Activated B cell treated with CpG ODN at 0.5 μM for 24 hours (primary cell): ENCODE results near the gene CEBPB. TPM values are rescaled to one million over a fixed set of nuclear protein-coding genes. Genes with fewer than 3 reads are reported as not detected.

ENCODE experiments used
- ATAC-seq: fragments of 200-7000 bp; cut with Tn5 transposase; one replicate; pipeline ENCODE4 v1.10.0; 2021; ENCODE audit warnings: low read depth, mild to moderate bottlenecking, moderate library complexity
- CTCF ChIA-PET: fragments of 350-600 bp; sonication (Branson Sonifier 250); formaldehyde crosslinking; loops from one replicate; lab custom pipeline; 2021; ENCODE audit warnings: antibody characterized with exemption; lab: Charles Lee
- POLR2A ChIA-PET: fragments of 350-600 bp; sonication (Branson Sonifier 250); formaldehyde crosslinking; loops from one replicate; lab custom pipeline; 2021; ENCODE audit warnings: antibody characterized with exemption; lab: Charles Lee
- DNase-seq: peaks from one replicate; pipeline ENCODE4 v3.0.0; 2022
- H3K27ac Mint-ChIP-seq: one replicate; pipeline ENCODE4 v1.8.0; 2020; ENCODE audit warnings: mixed read lengths
- H3K27me3 Mint-ChIP-seq: one replicate; pipeline ENCODE4 v1.8.0; 2021; ENCODE audit warnings: mixed read lengths
- H3K36me3 Mint-ChIP-seq: one replicate; pipeline ENCODE4 v1.8.0; 2021; ENCODE audit warnings: low read depth, mixed read lengths
- H3K4me1 Mint-ChIP-seq: one replicate; pipeline ENCODE4 v1.8.0; 2021; ENCODE audit warnings: mixed read lengths
- H3K4me3 Mint-ChIP-seq: one replicate; pipeline ENCODE4 v1.8.0; 2020; ENCODE audit warnings: mild to moderate bottlenecking, mixed read lengths
- H3K9me3 Mint-ChIP-seq: one replicate; pipeline ENCODE4 v1.8.0; 2020; ENCODE audit warnings: mixed read lengths
- CTCF ChIP-seq: fragments of 200-600 bp; IDR thresholded peaks from one replicate; pipeline ENCODE4 v1.8.0; 2022; ENCODE audit warnings: antibody characterized with exemption, mild to moderate bottlenecking
- intact Hi-C: fragments of 100-400 bp; cut with micrococcal nuclease; formaldehyde crosslinking; loops from one replicate; pipeline ENCODE4 v1.15.1; 2024
- total RNA-seq: library from RNA; stranded (reverse); gene quantifications from 2 replicates; pipeline ENCODE4 v1.2.3, GENCODE V29; 2022

CEBPB gene
- total RNA-seq, 1 donor from 2014 or later, result 23.5 TPM

GRCh38 chr20:50192364-50193198 lies 2.0 kb downstream of the CEBPB start:
- Mint-ChIP-seq H3K9me3 (no peaks in the 10 kb centered on the region), H3K27me3 (no peaks in the 10 kb centered on the region), H3K36me3 (peaks cover 25% of the 10 kb centered on the region), H3K27ac (peak overlapping the region; percentile 97), H3K4me1 (peaks cover 27% of the 10 kb centered on the region), H3K4me3 (peak overlapping the region; percentile 92)
- no peak for TF ChIP-seq CTCF
- intact Hi-C loops, result loop anchor here (5.0 kb wide), 1 partner anchor 915 kb away; the partner anchor contains the start of gene ZNFX1
- ATAC-seq (peak; percentile 26), DNase-seq (peak; percentile 62)
- CTCF ChIA-PET, result interaction anchor here (0.7 to 1.0 kb wide), 2 partner anchors 13 to 386 kb away, joined by 3 to 4 read pairs; no protein-coding TSS in a partner anchor
- POLR2A ChIA-PET, result interaction anchor here (0.6 to 1.1 kb wide), 4 partner anchors 12 to 765 kb away, joined by 3 to 11 read pairs (median 6); partner anchors contain the start of gene DPM1

DNA sequence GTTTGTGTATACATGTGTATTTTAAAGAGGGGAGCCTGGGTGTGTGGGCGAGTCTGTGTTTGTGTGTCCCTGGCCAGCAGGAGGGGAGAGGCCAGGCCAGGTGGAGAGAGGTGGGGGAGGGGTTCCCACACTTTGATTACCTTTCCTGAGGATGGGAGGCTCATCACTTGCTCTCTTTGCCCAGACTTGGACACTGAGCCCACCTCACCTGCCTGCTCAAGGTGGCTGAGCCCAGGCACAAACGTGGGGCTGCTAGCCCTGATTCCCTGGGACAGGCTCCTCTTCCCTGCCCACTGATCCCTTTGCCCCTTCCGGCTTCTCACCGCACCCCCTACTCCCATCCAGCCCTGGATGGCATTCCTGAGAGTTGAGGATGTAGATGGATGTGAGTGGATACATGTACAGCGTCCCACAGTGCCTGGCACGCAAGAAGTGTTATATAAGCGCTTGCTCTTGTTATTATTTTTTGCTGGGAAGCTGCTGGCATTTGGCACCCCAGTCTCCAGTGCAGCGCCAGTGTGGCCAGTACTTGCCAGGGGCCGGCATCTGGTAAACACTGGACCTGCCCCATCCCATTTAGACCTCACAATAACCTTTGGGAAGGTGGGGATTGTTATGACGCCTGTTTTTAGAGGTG lies 2.7 kb downstream of the CEBPB start:
- DNase-seq (no peak), ATAC-seq (no peak)
- H3K9me3 Mint-ChIP-seq, result no peaks in the 10 kb centered on the region
- CTCF ChIA-PET, result no interaction called here
- peaks cover 27% of the 10 kb centered on the region for H3K4me1 Mint-ChIP-seq
- POLR2A ChIA-PET, result no interaction called here
- H3K36me3 Mint-ChIP-seq, result peaks cover 25% of the 10 kb centered on the region
- TF ChIP-seq CTCF, result no peak
- peak overlapping the region; percentile 92 for H3K4me3 Mint-ChIP-seq
- H3K27ac Mint-ChIP-seq, result peak overlapping the region; percentile 97
- no peaks in the 10 kb centered on the region for H3K27me3 Mint-ChIP-seq
- intact Hi-C loops, result loop anchor here (5.0 kb wide), 1 partner anchor 916 kb away; the partner anchor contains the start of gene ZNFX1

- H3K36me3 Mint-ChIP-seq, result peaks cover 25% of the 10 kb centered on the region
- H3K9me3 Mint-ChIP-seq, result no peaks in the 10 kb centered on the region
- H3K4me3 Mint-ChIP-seq, result peak overlapping the region; percentile 92
- DNase-seq, result no peak
- no peak for TF ChIP-seq CTCF
- ChIA-PET CTCF (no interaction called here), POLR2A (no interaction called here)
- peaks cover 27% of the 10 kb centered on the region for H3K4me1 Mint-ChIP-seq
- ATAC-seq, result no peak
- intact Hi-C loops, result loop anchor here (5.0 kb wide), 1 partner anchor 917 kb away; the partner anchor contains the start of gene ZNFX1
- no peaks in the 10 kb centered on the region for H3K27me3 Mint-ChIP-seq
- no peak overlapping the region for H3K27ac Mint-ChIP-seq
These were observed 3.3 kb downstream of the CEBPB start for GRCh38 chr20:50193836-50194421.

DNA sequence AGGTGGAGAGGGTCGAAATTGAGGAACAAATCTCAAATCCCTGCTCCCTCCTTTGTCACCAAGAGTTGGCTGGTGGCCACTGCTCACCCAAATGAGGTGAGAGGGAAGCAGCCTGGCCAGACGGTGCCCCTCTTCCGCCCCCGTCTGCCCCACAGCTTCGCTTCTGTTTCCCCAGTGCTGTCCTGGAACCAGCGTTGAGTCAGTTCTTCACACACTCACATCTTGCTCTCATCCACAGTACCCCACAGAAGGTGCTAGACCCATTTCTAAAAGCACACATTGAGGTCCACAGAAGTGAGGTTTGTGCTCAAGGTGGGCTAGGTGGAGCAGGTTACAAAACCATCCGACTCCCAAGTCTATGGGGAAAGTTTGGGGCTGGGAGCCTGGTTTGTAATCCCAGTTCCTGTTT lies 3.8 kb downstream of the CEBPB start:
- ChIA-PET CTCF (no interaction called here), POLR2A (no interaction called here)
- Mint-ChIP-seq H3K27me3 (no peaks in the 10 kb centered on the region), H3K4me3 (no peak overlapping the region), H3K4me1 (peaks cover 27% of the 10 kb centered on the region), H3K36me3 (peaks cover 25% of the 10 kb centered on the region), H3K9me3 (peaks cover 2% of the 10 kb centered on the region), H3K27ac (no peak overlapping the region)
- no peak for TF ChIP-seq CTCF
- ATAC-seq (no peak), DNase-seq (no peak)
- intact Hi-C loops, result loop anchor here (5.0 kb wide), 1 partner anchor 917 kb away; the partner anchor contains the start of gene ZNFX1
